Astrocyte of the cerebellum (primary cell): ENCODE data around the gene CACNA1H.

ENCODE experiments used
- DNase-seq: peaks from one replicate; pipeline ENCODE4 v3.0.0-alpha.2; 2011; ENCODE audit warnings: low read depth
- H3K4me3 ChIP-seq: 2 replicates; pipeline ENCODE4 v1.5.1; 2011; ENCODE audit warnings: mild to moderate bottlenecking, low read depth, low read length, moderate library complexity
- in situ Hi-C: cut with HindIII; loops from 2 replicates; pipeline ENCODE4 v1.10.0; 2017; ENCODE audit warnings: low sequenced_read_pairs
- TF ChIP-seq, protein P1 (sequence below): IDR thresholded peaks from 2 replicates; pipeline ENCODE4 v1.5.1; 2012; ENCODE audit warnings: low read length, low read depth, moderate library complexity, mild to moderate bottlenecking; ENCODE audit errors: missing control alignments

The CACNA1H gene

DNA sequence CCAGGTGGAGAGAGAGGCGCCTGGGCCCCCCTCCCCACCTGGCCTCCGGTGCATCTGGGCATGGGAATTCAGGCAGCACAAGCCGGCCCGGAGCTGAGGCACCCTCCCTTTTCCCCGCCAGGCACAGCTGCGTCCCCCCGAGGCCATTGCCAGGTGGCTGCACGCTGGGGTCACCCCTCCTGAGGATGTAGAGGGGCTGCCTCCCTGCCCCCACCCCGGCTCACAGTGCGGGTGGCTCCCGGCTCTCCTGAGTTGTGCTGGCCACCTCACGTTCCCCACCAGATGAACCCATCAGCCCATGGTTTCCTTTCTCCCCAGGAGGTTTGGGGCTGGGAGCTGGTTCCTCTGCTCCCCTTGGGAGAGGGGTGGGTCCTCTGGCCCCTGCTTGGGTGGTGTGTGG is 12.6 kb downstream of the CACNA1H start:
- TF ChIP-seq, protein P1, sequence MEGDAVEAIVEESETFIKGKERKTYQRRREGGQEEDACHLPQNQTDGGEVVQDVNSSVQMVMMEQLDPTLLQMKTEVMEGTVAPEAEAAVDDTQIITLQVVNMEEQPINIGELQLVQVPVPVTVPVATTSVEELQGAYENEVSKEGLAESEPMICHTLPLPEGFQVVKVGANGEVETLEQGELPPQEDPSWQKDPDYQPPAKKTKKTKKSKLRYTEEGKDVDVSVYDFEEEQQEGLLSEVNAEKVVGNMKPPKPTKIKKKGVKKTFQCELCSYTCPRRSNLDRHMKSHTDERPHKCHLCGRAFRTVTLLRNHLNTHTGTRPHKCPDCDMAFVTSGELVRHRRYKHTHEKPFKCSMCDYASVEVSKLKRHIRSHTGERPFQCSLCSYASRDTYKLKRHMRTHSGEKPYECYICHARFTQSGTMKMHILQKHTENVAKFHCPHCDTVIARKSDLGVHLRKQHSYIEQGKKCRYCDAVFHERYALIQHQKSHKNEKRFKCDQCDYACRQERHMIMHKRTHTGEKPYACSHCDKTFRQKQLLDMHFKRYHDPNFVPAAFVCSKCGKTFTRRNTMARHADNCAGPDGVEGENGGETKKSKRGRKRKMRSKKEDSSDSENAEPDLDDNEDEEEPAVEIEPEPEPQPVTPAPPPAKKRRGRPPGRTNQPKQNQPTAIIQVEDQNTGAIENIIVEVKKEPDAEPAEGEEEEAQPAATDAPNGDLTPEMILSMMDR: no peak
- no peak for DNase-seq
- no peak overlapping the region for H3K4me3 ChIP-seq
- in situ Hi-C loops: no loop called here

DNA sequence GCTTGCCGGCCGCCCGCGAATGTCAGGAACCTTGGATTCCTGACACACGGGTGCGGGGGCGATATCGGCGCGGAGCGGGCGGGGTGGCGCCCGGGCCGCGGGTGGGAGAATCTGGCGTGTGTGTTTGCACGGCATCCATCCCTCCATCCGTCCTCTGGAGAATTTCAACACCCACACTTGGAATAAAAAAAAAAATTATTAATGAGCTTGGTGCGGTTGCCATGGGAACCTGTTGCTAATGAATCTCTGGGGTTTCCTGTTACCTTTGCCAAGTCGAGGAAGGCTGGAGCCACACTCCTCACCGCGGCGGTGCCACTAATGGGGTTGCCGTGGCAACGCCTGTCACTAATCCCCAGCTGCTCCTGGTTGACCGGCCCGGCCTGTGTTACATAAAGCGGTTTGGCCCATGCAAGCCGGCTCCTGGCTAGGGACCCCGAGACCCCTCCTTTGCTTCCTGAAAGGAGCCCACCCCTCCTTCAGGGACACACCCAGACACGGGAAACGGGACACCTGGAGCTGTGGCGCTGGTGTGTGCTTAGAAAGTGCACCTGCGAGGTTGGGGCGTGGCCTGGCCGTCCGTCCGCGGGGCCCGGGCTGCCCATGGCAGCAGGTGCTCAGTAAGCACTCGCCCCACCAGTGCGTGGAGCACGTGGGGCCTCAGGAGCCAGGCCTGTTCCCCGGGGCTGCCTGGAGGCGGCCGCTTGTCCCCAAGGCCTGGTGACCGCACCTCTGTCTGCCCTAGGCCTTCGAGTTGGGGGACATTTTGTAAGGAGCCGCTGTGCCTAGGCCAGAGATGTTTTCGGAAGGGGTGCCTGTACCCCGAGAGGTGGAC is 14.6 kb downstream of the CACNA1H start:
- no peak for DNase-seq
- in situ Hi-C loops: no loop called here
- TF ChIP-seq, protein P1: no peak

DNA sequence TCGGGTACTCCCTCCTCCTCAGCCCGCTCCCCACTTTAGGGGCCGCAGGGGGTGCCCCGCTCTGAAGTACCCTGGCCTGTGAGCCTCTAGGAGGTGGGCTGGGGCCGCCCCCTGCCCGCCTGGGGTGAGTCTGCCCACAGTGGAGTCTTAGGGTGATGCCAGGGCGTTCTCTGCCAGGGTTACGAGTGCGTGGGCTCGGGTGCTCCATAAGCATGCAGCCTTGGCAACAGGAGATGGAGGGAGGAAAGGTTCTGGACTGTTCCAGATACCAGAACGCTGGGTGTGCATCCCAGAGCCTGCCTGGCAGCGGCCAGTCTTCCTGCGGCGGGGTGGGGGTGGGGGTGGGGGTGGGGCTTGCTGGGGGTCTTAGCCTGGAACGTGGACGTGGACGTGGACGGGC is 15.9 kb downstream of the CACNA1H start:
- no peak overlapping the region for H3K4me3 ChIP-seq
- no peak for DNase-seq
- in situ Hi-C loops: no loop called here
- TF ChIP-seq, protein P1: no peak

More for the DNA sequence above, 14.6 kb downstream of the CACNA1H start:
- no peak overlapping the region for H3K4me3 ChIP-seq

DNA sequence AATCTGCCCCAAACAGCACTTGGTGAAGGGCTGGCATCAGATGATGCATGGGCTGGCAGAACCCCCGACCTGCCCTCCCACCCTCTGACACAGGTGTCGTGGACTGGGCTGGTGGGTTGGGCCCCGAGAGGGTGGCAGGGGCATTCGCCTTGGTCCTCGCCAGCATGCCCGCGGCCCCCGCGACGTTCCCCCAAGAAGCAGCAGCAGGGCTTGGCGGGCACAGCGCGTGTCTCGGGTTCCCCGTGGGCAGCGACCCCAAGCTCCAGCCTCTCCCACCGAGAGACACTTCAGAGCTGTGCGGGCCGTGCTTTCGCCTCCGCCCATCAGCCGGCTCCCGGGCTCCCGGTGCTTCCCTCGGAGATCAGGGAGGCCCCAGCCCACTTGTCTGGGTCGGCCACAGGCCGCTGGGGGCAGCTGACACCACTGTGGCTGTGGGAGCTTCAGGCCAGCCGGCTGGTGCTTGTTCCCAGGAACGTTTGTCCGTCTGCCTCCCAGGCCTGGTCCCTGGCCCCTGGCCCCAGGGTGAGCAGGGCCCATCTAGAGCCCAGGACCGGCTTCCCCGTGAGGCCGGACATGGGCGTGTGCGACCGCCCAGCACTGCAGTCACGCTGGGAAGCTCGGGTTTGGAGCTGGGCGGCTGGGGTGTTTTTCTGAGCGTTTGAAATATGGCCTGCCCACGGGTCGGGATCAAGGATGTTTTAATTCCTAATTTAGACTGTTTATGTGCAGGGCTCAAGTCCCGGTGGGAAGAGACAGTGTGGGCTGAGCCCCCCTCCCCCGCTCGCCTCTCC is 16.6 kb downstream of the CACNA1H start:
- in situ Hi-C loops: no loop called here
- TF ChIP-seq, protein P1: no peak
- DNase-seq: no peak
- H3K4me3 ChIP-seq: no peak overlapping the region

DNA sequence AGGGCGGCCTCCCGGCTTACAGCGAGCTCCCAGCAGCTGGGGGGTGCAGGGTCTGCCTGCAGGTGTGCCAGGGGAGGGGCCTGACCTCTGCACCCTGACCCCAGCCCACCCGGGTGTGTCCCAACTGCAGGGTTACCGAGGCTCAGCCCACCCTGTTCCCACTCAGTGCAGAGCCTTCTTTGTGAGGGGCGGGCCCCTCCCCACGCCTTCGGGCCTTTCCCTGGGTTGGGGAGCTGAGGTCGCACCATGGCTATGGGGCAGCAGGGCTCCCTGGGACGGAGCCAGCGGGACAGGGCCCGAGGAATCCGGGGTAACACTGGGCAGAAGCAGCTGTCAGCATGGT is 17.1 kb downstream of the CACNA1H start:
- TF ChIP-seq, protein P1: no peak
- no peak overlapping the region for H3K4me3 ChIP-seq
- in situ Hi-C loops: no loop called here
- no peak for DNase-seq

DNA sequence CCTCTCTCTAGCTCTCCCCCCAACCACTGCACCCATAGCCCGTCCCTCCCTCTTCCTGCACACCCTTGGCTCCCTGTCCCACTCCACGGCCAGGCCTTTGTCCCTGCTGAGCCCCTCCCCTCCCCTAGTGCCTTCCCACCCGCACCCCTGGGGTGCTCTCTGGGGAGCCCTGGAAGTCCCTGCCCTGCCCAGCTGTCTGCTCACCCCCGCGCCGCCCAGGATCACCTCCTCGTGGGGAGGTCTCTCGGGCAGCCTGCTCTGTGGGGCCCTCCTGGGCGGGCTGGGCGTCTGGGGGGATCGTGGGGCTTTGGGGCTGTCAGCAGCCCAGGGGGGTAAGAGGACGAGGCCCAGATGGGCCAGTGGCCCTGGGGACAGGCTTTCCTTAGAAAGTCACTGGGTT is 18.1 kb downstream of the CACNA1H start:
- TF ChIP-seq, protein P1: no peak
- in situ Hi-C loops: no loop called here
- no peak for DNase-seq
- no peak overlapping the region for H3K4me3 ChIP-seq
